Neural cell (in vitro differentiated cells): ENCODE results near the gene FAM120C.

Source experiments
- EP300 ChIP-seq: fragments of 450-650 bp; conservative IDR thresholded peaks from 2 replicates; pipeline ENCODE4 v1.6.1; 2014; ENCODE audit warnings: antibody characterized with exemption, mild to moderate bottlenecking, moderate library complexity; ENCODE audit not compliant: poor library complexity, severe bottlenecking
- EZH2 ChIP-seq: fragments of 200-600, 300-800 bp; shearing (Covaris generic), sonication (generic); IDR thresholded peaks from 2 replicates; pipeline ENCODE4 v1.6.1; 2014; ENCODE audit warnings: antibody characterized with exemption, low read length, borderline replicate concordance, mild to moderate bottlenecking; ENCODE audit not compliant: insufficient read depth, poor library complexity, severe bottlenecking
- MXI1 ChIP-seq: fragments of 450-650 bp; conservative IDR thresholded peaks from 2 replicates; pipeline ENCODE4 v1.6.1; 2014; ENCODE audit warnings: antibody characterized with exemption, mild to moderate bottlenecking; ENCODE audit not compliant: poor library complexity, severe bottlenecking
- POLR2AphosphoS5 ChIP-seq: IDR thresholded peaks from 2 replicates; pipeline ENCODE4 v1.6.1; 2012
- RAD21 ChIP-seq: fragments of 450-650 bp; conservative IDR thresholded peaks from 2 replicates; pipeline ENCODE4 v1.6.1; 2014; ENCODE audit warnings: antibody characterized with exemption, mild to moderate bottlenecking, moderate library complexity
- SMC3 ChIP-seq: fragments of 450-650 bp; conservative IDR thresholded peaks from 2 replicates; pipeline ENCODE4 v1.6.1; 2014; ENCODE audit warnings: antibody characterized with exemption, mild to moderate bottlenecking, moderate library complexity; ENCODE audit not compliant: poor library complexity
- TAF1 ChIP-seq: IDR thresholded peaks from 2 replicates; pipeline ENCODE4 v1.6.1; 2012; ENCODE audit warnings: low read depth
- TF ChIP-seq, protein P1 (sequence below): fragments of 450-650 bp; IDR thresholded peaks from 2 replicates; pipeline ENCODE4 v1.5.1; 2014; ENCODE audit warnings: antibody characterized with exemption, mild to moderate bottlenecking, moderate library complexity; ENCODE audit not compliant: poor library complexity, severe bottlenecking
- TF ChIP-seq, protein P2 (sequence below): IDR thresholded peaks from 2 replicates; pipeline ENCODE4 v1.6.1; 2012; ENCODE audit warnings: borderline replicate concordance

DNA sequence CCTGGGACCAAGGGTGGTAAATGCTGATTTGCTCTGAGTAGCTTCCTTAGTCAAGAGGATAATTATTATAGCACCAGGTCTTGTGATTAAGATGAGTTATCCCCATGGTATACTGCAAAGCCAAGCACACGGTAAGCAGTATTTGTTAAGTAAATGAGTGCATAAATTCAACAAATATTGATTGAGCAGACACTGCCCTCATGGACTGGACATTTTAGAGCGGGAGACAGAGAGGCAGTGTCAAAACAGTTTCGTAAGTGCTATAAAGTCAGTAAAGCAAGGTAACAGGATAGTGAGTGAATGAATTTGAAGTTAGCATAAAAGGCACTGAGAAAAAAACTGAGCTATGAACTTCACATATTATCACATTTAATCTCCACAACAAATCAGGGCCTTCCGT, 152.7 kb downstream of the FAM120C start:
- TF ChIP-seq EP300 (no peak), POLR2AphosphoS5 (no peak), EZH2 (no peak), SMC3 (no peak), MXI1 (no peak), TAF1 (no peak), RAD21 (no peak)
- TF ChIP-seq, protein P1, sequence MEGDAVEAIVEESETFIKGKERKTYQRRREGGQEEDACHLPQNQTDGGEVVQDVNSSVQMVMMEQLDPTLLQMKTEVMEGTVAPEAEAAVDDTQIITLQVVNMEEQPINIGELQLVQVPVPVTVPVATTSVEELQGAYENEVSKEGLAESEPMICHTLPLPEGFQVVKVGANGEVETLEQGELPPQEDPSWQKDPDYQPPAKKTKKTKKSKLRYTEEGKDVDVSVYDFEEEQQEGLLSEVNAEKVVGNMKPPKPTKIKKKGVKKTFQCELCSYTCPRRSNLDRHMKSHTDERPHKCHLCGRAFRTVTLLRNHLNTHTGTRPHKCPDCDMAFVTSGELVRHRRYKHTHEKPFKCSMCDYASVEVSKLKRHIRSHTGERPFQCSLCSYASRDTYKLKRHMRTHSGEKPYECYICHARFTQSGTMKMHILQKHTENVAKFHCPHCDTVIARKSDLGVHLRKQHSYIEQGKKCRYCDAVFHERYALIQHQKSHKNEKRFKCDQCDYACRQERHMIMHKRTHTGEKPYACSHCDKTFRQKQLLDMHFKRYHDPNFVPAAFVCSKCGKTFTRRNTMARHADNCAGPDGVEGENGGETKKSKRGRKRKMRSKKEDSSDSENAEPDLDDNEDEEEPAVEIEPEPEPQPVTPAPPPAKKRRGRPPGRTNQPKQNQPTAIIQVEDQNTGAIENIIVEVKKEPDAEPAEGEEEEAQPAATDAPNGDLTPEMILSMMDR, result no peak
- TF ChIP-seq, protein P2, sequence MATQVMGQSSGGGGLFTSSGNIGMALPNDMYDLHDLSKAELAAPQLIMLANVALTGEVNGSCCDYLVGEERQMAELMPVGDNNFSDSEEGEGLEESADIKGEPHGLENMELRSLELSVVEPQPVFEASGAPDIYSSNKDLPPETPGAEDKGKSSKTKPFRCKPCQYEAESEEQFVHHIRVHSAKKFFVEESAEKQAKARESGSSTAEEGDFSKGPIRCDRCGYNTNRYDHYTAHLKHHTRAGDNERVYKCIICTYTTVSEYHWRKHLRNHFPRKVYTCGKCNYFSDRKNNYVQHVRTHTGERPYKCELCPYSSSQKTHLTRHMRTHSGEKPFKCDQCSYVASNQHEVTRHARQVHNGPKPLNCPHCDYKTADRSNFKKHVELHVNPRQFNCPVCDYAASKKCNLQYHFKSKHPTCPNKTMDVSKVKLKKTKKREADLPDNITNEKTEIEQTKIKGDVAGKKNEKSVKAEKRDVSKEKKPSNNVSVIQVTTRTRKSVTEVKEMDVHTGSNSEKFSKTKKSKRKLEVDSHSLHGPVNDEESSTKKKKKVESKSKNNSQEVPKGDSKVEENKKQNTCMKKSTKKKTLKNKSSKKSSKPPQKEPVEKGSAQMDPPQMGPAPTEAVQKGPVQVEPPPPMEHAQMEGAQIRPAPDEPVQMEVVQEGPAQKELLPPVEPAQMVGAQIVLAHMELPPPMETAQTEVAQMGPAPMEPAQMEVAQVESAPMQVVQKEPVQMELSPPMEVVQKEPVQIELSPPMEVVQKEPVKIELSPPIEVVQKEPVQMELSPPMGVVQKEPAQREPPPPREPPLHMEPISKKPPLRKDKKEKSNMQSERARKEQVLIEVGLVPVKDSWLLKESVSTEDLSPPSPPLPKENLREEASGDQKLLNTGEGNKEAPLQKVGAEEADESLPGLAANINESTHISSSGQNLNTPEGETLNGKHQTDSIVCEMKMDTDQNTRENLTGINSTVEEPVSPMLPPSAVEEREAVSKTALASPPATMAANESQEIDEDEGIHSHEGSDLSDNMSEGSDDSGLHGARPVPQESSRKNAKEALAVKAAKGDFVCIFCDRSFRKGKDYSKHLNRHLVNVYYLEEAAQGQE, result no peak
